Panc1 (cell line): ENCODE measurements around the gene RBMS3.

Source experiments
- CTCF ChIP-seq: fragments of 450-650 bp; IDR thresholded peaks from 2 replicates; pipeline ENCODE4 v1.5.1; 2017; ENCODE audit warnings: mild to moderate bottlenecking
- SIN3A ChIP-seq: IDR thresholded peaks from 2 replicates; pipeline ENCODE4 v1.6.1; 2012; ENCODE audit warnings: low read depth, mild to moderate bottlenecking, low read length, moderate library complexity, borderline replicate concordance; ENCODE audit not compliant: insufficient read depth

- TF ChIP-seq SIN3A, result no peak
- no peak for TF ChIP-seq CTCF
Observed at GRCh38 chr3:29619676-29620075, 338.8 kb downstream of the RBMS3 start.
